ENCODE data around the gene ZNRF4. TPM values are rescaled to one million over a fixed set of nuclear protein-coding genes. Genes with fewer than 3 reads are reported as not detected.

Gene ZNRF4
- total and polyA plus RNA-seq, 2 experiments from 2014 or later: not detected

DNA sequence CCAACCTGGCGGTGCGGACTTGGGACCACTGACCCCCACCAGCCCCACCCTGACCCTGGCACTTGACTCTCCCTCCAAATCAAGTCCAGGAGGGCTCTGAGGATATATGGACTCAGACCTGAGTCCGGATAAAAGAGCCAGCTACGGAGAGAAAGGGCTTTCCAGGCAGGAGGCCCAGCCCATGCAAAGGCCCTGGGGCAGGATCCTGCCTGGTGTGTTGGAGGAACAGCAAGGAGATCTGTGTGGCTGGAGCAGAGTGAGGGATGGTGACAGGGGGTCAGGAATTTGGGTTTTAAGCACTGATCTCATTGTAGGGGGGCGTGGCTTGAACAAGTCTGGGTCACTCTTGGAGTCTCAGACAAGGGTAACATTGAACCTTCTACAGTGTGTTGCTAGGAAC, 474 bp upstream of the ZNRF4 start (continued):
- TF ChIP-seq, protein P1, sequence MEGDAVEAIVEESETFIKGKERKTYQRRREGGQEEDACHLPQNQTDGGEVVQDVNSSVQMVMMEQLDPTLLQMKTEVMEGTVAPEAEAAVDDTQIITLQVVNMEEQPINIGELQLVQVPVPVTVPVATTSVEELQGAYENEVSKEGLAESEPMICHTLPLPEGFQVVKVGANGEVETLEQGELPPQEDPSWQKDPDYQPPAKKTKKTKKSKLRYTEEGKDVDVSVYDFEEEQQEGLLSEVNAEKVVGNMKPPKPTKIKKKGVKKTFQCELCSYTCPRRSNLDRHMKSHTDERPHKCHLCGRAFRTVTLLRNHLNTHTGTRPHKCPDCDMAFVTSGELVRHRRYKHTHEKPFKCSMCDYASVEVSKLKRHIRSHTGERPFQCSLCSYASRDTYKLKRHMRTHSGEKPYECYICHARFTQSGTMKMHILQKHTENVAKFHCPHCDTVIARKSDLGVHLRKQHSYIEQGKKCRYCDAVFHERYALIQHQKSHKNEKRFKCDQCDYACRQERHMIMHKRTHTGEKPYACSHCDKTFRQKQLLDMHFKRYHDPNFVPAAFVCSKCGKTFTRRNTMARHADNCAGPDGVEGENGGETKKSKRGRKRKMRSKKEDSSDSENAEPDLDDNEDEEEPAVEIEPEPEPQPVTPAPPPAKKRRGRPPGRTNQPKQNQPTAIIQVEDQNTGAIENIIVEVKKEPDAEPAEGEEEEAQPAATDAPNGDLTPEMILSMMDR (conservative IDR thresholded peaks at IDR 0.05; ENCODE audit: low read depth in 2 of 2): no peak
- no peak for TF ChIP-seq JUNB (IDR thresholded peaks at IDR 0.05; ENCODE audit: unreplicated experiment)

DNA sequence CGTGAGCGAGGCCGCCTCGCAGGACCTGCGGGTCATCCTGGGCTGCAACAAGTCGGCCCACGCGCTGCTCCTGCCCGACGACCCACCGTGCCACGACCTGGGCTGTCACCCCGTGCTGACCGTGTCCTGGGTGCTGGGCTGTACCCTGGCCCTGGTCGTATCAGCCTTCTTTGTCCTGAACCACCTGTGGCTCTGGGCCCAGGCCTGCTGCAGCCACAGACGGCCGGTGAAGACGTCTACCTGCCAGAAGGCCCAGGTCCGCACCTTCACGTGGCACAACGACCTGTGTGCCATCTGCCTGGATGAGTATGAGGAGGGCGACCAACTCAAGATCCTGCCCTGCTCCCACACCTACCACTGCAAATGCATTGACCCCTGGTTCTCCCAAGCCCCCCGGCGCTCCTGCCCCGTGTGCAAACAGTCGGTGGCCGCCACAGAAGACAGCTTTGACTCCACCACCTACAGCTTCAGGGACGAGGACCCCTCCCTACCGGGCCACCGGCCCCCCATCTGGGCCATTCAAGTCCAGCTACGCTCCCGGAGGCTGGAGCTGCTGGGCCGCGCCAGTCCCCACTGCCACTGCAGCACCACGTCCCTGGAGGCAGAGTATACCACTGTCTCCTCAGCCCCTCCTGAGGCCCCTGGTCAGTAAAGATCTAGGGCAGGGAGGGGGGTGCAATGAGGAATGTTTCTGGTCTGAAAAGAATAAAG, 1.1 kb downstream of the ZNRF4 start:
- no peak for ATAC-seq
- no peak for DNase-seq (ENCODE audit: low spot score)
- no peaks in the 10 kb centered on the region for H3K79me2 ChIP-seq (replicated peaks; ENCODE audit: insufficient read depth)
- Mint-ChIP-seq H3K36me3 (ENCODE audit: low read depth) (no peaks in the 10 kb centered on the region), H3K4me1 (no peaks in the 10 kb centered on the region), H3K27me3 (ENCODE audit: insufficient read depth, low read depth, poor library complexity) (peaks cover 10% of the 10 kb centered on the region), H3K4me3 (no peak overlapping the region), H3K9me3 (no peaks in the 10 kb centered on the region), H3K27ac (no peak overlapping the region)
- no peaks in the 10 kb centered on the region for H3K9me2 ChIP-seq (ENCODE audit: insufficient read depth)
- H3K27ac ChIP-seq (ENCODE audit: low read depth): no peak overlapping the region
- no peaks in the 10 kb centered on the region for H4K20me1 ChIP-seq (replicated peaks; ENCODE audit: insufficient read depth)
- H3K4me3 ChIP-seq: no peak overlapping the region
- H3K36me3 ChIP-seq (ENCODE audit: insufficient read depth): no peaks in the 10 kb centered on the region
- H2AFZ ChIP-seq: no peak overlapping the region
- H3K4me1 ChIP-seq (ENCODE audit: insufficient read depth): no peaks in the 10 kb centered on the region
- no peak overlapping the region for H3K4me2 ChIP-seq
- no peaks in the 10 kb centered on the region for H3K27me3 ChIP-seq (ENCODE audit: insufficient read depth)
- no peaks in the 10 kb centered on the region for H3F3A ChIP-seq (replicated peaks; ENCODE audit: low read depth)
- TF ChIP-seq, protein P1 (conservative IDR thresholded peaks at IDR 0.05; ENCODE audit: low read depth in 2 of 2): no peak
- TF ChIP-seq ZNF114 (CRISPR knock-in tag; IDR thresholded peaks at IDR 0.05) (no peak), JUNB (IDR thresholded peaks at IDR 0.05; ENCODE audit: unreplicated experiment) (no peak), EZH2phosphoT487 (IDR thresholded peaks at IDR 0.05; ENCODE audit: unreplicated experiment) (no peak), NANOG (IDR thresholded peaks at IDR 0.05; ENCODE audit: borderline replicate concordance) (no peak), POLR2AphosphoS5 (IDR thresholded peaks at IDR 0.05; ENCODE audit: low read depth) (no peak)
- TF ChIP-seq, protein P2, sequence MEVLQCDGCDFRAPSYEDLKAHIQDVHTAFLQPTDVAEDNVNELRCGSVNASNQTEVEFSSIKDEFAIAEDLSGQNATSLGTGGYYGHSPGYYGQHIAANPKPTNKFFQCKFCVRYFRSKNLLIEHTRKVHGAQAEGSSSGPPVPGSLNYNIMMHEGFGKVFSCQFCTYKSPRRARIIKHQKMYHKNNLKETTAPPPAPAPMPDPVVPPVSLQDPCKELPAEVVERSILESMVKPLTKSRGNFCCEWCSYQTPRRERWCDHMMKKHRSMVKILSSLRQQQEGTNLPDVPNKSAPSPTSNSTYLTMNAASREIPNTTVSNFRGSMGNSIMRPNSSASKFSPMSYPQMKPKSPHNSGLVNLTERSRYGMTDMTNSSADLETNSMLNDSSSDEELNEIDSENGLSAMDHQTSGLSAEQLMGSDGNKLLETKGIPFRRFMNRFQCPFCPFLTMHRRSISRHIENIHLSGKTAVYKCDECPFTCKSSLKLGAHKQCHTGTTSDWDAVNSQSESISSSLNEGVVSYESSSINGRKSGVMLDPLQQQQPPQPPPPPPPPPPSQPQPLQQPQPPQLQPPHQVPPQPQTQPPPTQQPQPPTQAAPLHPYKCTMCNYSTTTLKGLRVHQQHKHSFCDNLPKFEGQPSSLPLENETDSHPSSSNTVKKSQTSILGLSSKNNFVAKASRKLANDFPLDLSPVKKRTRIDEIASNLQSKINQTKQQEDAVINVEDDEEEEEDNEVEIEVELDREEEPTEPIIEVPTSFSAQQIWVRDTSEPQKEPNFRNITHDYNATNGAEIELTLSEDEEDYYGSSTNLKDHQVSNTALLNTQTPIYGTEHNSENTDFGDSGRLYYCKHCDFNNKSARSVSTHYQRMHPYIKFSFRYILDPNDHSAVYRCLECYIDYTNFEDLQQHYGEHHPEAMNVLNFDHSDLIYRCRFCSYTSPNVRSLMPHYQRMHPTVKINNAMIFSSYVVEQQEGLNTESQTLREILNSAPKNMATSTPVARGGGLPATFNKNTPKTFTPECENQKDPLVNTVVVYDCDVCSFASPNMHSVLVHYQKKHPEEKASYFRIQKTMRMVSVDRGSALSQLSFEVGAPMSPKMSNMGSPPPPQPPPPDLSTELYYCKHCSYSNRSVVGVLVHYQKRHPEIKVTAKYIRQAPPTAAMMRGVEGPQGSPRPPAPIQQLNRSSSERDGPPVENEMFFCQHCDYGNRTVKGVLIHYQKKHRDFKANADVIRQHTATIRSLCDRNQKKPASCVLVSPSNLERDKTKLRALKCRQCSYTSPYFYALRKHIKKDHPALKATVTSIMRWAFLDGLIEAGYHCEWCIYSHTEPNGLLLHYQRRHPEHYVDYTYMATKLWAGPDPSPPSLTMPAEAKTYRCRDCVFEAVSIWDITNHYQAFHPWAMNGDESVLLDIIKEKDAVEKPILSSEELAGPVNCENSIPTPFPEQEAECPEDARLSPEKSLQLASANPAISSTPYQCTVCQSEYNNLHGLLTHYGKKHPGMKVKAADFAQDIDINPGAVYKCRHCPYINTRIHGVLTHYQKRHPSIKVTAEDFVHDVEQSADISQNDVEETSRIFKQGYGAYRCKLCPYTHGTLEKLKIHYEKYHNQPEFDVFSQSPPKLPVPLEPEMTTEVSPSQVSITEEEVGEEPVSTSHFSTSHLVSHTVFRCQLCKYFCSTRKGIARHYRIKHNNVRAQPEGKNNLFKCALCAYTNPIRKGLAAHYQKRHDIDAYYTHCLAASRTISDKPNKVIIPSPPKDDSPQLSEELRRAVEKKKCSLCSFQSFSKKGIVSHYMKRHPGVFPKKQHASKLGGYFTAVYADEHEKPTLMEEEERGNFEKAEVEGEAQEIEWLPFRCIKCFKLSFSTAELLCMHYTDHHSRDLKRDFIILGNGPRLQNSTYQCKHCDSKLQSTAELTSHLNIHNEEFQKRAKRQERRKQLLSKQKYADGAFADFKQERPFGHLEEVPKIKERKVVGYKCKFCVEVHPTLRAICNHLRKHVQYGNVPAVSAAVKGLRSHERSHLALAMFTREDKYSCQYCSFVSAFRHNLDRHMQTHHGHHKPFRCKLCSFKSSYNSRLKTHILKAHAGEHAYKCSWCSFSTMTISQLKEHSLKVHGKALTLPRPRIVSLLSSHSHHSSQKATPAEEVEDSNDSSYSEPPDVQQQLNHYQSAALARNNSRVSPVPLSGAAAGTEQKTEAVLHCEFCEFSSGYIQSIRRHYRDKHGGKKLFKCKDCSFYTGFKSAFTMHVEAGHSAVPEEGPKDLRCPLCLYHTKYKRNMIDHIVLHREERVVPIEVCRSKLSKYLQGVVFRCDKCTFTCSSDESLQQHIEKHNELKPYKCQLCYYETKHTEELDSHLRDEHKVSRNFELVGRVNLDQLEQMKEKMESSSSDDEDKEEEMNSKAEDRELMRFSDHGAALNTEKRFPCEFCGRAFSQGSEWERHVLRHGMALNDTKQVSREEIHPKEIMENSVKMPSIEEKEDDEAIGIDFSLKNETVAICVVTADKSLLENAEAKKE (CRISPR knock-in tag; IDR thresholded peaks at IDR 0.05): no peak
- TF ChIP-seq, protein P3, sequence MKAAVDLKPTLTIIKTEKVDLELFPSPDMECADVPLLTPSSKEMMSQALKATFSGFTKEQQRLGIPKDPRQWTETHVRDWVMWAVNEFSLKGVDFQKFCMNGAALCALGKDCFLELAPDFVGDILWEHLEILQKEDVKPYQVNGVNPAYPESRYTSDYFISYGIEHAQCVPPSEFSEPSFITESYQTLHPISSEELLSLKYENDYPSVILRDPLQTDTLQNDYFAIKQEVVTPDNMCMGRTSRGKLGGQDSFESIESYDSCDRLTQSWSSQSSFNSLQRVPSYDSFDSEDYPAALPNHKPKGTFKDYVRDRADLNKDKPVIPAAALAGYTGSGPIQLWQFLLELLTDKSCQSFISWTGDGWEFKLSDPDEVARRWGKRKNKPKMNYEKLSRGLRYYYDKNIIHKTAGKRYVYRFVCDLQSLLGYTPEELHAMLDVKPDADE (IDR thresholded peaks at IDR 0.05): no peak
- TF ChIP-seq, protein P4, sequence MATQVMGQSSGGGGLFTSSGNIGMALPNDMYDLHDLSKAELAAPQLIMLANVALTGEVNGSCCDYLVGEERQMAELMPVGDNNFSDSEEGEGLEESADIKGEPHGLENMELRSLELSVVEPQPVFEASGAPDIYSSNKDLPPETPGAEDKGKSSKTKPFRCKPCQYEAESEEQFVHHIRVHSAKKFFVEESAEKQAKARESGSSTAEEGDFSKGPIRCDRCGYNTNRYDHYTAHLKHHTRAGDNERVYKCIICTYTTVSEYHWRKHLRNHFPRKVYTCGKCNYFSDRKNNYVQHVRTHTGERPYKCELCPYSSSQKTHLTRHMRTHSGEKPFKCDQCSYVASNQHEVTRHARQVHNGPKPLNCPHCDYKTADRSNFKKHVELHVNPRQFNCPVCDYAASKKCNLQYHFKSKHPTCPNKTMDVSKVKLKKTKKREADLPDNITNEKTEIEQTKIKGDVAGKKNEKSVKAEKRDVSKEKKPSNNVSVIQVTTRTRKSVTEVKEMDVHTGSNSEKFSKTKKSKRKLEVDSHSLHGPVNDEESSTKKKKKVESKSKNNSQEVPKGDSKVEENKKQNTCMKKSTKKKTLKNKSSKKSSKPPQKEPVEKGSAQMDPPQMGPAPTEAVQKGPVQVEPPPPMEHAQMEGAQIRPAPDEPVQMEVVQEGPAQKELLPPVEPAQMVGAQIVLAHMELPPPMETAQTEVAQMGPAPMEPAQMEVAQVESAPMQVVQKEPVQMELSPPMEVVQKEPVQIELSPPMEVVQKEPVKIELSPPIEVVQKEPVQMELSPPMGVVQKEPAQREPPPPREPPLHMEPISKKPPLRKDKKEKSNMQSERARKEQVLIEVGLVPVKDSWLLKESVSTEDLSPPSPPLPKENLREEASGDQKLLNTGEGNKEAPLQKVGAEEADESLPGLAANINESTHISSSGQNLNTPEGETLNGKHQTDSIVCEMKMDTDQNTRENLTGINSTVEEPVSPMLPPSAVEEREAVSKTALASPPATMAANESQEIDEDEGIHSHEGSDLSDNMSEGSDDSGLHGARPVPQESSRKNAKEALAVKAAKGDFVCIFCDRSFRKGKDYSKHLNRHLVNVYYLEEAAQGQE (IDR thresholded peaks at IDR 0.05; ENCODE audit: unreplicated experiment): no peak
